ENCODE measurements around the gene KSR2. TPM values are rescaled to one million over a fixed set of nuclear protein-coding genes. Genes with fewer than 3 reads are reported as not detected.
"Not testable (repeated sequence)": the region's sequence is repeated elsewhere in the genome, so short reads cannot be mapped to it uniquely, and the experiment has no call there.

KSR2 gene
- total RNA-seq, 1 experiment from 2014 or later = 0.06 TPM

- no peak for DNase-seq (ENCODE audit: low spot score)
These were observed 328.3 kb downstream of the KSR2 start for GRCh38 chr12:117640511-117640910.

GRCh38 chr12:117629454-117629853 is 339.3 kb downstream of the KSR2 start:
- no peak for DNase-seq (ENCODE audit: low spot score)

GRCh38 chr12:117628711-117629110 is 340.1 kb downstream of the KSR2 start:
- not testable (repeated sequence) for DNase-seq (ENCODE audit: low spot score)

GRCh38 chr12:117622741-117623140 is 346.0 kb downstream of the KSR2 start:
- DNase-seq (ENCODE audit: low spot score) = no peak

- DNase-seq (ENCODE audit: low spot score) = no peak
These were observed 346.7 kb downstream of the KSR2 start for GRCh38 chr12:117622087-117622486.

GRCh38 chr12:117607778-117608177 is 361.0 kb downstream of the KSR2 start:
- no peak for DNase-seq (ENCODE audit: low spot score)

GRCh38 chr12:117606945-117607344 is 361.8 kb downstream of the KSR2 start:
- DNase-seq (ENCODE audit: low spot score) = no peak

GRCh38 chr12:117606024-117606423 is 362.8 kb downstream of the KSR2 start:
- no peak for DNase-seq (ENCODE audit: low spot score)

GRCh38 chr12:117603316-117604113 is 365.3 kb downstream of the KSR2 start:
- DNase-seq (ENCODE audit: low spot score) = no peak

- DNase-seq (ENCODE audit: low spot score) = no peak
These were observed 368.9 kb downstream of the KSR2 start for GRCh38 chr12:117599849-117600248.

- no peak for DNase-seq (ENCODE audit: low spot score)
These were observed 371.8 kb downstream of the KSR2 start for GRCh38 chr12:117596968-117597367.

- DNase-seq (ENCODE audit: low spot score) = no peak
These were observed 373.0 kb downstream of the KSR2 start for GRCh38 chr12:117595751-117596150.

- no peak for DNase-seq (ENCODE audit: low spot score)
These were observed 374.3 kb downstream of the KSR2 start for GRCh38 chr12:117594481-117594880.

- no peak for DNase-seq (ENCODE audit: low spot score)
These were observed 374.9 kb downstream of the KSR2 start for GRCh38 chr12:117593815-117594400.

- no peak for DNase-seq (ENCODE audit: low spot score)
These were observed 376.0 kb downstream of the KSR2 start for GRCh38 chr12:117592588-117593305.

- no peak for DNase-seq (ENCODE audit: low spot score)
These were observed 377.8 kb downstream of the KSR2 start for GRCh38 chr12:117590999-117591398.

- DNase-seq (ENCODE audit: low spot score) = no peak
These were observed 378.4 kb downstream of the KSR2 start for GRCh38 chr12:117590386-117590785.

GRCh38 chr12:117589021-117589420 is 379.8 kb downstream of the KSR2 start:
- no peak for DNase-seq (ENCODE audit: low spot score)

GRCh38 chr12:117587631-117588287 is 381.0 kb downstream of the KSR2 start:
- DNase-seq (ENCODE audit: low spot score) = peak; percentile 12

- no peak for DNase-seq (ENCODE audit: low spot score)
These were observed 385.0 kb downstream of the KSR2 start for GRCh38 chr12:117583677-117584225.

GRCh38 chr12:117583092-117583491 is 385.7 kb downstream of the KSR2 start:
- no peak for DNase-seq (ENCODE audit: low spot score)
